Smooth muscle cell (in vitro differentiated cells): Measurements from ENCODE around the gene CSAD. TPM values are rescaled to one million over a fixed set of nuclear protein-coding genes. Genes with fewer than 3 reads are reported as not detected.
A peak's percentile ranks its signal among the peaks of the same experiment; 100 is the strongest.

Source experiments
- DNase-seq: peaks from one replicate; lab custom pipeline; 2025; ENCODE audit not compliant: unreplicated experiment; lab: John Stamatoyannopoulos, UW
- H2AFZ ChIP-seq: fragments of 200-600 bp; sonication (generic); 2 replicates; pipeline ENCODE4 v1.6.0; 2016; ENCODE audit warnings: antibody characterized with exemption, low read depth, mild to moderate bottlenecking
- H3F3A ChIP-seq: fragments of 200-600 bp; sonication (generic); 2 replicates; pipeline ENCODE4 v1.6.0; 2017; ENCODE audit warnings: antibody characterized with exemption, low read depth
- H3K27ac ChIP-seq: fragments of 200-600 bp; sonication (generic); 2 replicates; pipeline ENCODE4 v1.5.1; 2016; ENCODE audit warnings: low read depth, mild to moderate bottlenecking
- H3K27me3 ChIP-seq: fragments of 200-600 bp; sonication (generic); 2 replicates; pipeline ENCODE4 v1.6.1; 2016; ENCODE audit warnings: low read depth, mild to moderate bottlenecking
- H3K36me3 ChIP-seq: fragments of 200-600 bp; sonication (generic); 2 replicates; pipeline ENCODE4 v1.5.1; 2016; ENCODE audit warnings: low read depth
- H3K4me1 ChIP-seq: fragments of 200-600 bp; sonication (generic); 2 replicates; pipeline ENCODE4 v1.5.1; 2016; ENCODE audit warnings: low read depth
- H3K4me2 ChIP-seq: fragments of 200-600 bp; sonication (generic); 2 replicates; pipeline ENCODE4 v1.6.0; 2016; ENCODE audit warnings: mild to moderate bottlenecking
- H3K4me3 ChIP-seq: fragments of 200-600 bp; sonication (generic); 2 replicates; pipeline ENCODE4 v1.5.1; 2016; ENCODE audit warnings: mild to moderate bottlenecking
- H3K79me2 ChIP-seq: fragments of 200-600 bp; sonication (generic); 2 replicates; pipeline ENCODE4 v1.6.0; 2016; ENCODE audit warnings: low read depth, mild to moderate bottlenecking
- H3K9ac ChIP-seq: fragments of 200-600 bp; sonication (generic); 2 replicates; pipeline ENCODE4 v1.6.0; 2016; ENCODE audit warnings: low read depth
- H3K9me3 ChIP-seq: fragments of 200-600 bp; sonication (generic); replicated peaks from 2 replicates; pipeline ENCODE4 v1.5.1; 2016; ENCODE audit warnings: low read depth
- H4K20me1 ChIP-seq: fragments of 200-600 bp; sonication (generic); 2 replicates; pipeline ENCODE4 v1.6.0; 2016; ENCODE audit warnings: low read depth
- whole genome bisulfite sequencing: methylation state at CpG from one replicate; pipeline ENCODE4 v1.1.7; 2016; ENCODE audit warnings: low lambda C conversion rate; 5-methylcytosine and 5-hydroxymethylcytosine counted together
- polyA plus RNA-seq: library from polyadenylated mRNA; unstranded; fragments of >200 nt; fragmentation: Nextera tagmentation; extraction: Ambion mirVana; gene quantifications from 2 replicates; pipeline ENCODE4 v1.2.1, GENCODE V29; 2016
- total RNA-seq: library from RNA; depleted of rRNA; stranded (reverse); fragments of >200 nt; gene quantifications from 2 replicates; pipeline ENCODE4 v1.2.3, GENCODE V29; 2014
- TF ChIP-seq, protein P1 (sequence below): fragments of 200-600 bp; sonication (generic); IDR thresholded peaks from 2 replicates; pipeline ENCODE4 v1.5.1; 2017; ENCODE audit warnings: borderline replicate concordance, mild to moderate bottlenecking, antibody characterized with exemption; ENCODE audit not compliant: insufficient read depth, poor library complexity, severe bottlenecking

The CSAD gene
- total and polyA plus RNA-seq, 2 experiments from 2014 or later: 4.8 to 10.6 TPM

DNA sequence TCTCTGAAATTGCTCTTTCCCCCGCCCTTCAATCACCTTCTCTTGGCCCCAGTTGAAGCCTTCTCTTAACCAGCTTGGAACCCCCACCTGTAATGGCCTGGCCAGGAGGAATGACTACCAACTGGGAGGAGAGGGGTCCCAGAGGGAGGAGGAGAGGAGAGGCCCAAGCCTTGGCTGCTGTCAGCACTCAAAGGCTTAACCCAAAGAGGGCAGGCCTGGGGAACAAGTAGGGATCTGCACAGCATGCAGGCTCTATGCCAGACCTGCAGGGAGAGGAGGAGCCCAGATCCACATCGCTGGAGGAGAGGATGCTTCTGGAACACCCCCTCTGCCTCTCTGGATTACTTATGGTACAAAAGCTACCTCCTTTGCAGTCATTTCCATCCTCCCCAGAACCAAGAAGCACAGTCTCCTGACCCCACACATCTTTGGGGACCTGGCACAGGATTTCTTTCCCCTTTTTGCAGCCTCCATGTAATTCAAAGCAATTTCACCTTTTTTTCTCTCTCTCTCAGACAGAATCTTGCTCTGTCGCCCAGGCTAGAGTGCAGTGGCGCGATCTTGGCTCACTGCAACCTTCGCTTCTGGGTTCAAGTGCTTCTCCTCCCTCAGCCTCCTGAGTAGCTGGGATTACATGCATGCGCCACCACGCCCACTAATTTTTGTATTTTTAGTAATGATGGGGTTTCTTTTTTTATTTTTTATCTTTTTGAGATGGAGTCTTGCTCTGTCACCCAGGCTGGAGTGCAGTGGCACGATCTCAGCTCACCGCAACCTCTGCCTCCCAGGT, 45.1 kb upstream of the CSAD start:
- 90% methylated on average over 10 of the region's 10 CpGs for WGBS
- TF ChIP-seq, protein P1, sequence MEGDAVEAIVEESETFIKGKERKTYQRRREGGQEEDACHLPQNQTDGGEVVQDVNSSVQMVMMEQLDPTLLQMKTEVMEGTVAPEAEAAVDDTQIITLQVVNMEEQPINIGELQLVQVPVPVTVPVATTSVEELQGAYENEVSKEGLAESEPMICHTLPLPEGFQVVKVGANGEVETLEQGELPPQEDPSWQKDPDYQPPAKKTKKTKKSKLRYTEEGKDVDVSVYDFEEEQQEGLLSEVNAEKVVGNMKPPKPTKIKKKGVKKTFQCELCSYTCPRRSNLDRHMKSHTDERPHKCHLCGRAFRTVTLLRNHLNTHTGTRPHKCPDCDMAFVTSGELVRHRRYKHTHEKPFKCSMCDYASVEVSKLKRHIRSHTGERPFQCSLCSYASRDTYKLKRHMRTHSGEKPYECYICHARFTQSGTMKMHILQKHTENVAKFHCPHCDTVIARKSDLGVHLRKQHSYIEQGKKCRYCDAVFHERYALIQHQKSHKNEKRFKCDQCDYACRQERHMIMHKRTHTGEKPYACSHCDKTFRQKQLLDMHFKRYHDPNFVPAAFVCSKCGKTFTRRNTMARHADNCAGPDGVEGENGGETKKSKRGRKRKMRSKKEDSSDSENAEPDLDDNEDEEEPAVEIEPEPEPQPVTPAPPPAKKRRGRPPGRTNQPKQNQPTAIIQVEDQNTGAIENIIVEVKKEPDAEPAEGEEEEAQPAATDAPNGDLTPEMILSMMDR: no peak
- DNase-seq: no peak
- no peak overlapping the region for H3K9ac ChIP-seq
- H3F3A ChIP-seq: peaks cover 22% of the 10 kb centered on the region
- no peak overlapping the region for H3K4me3 ChIP-seq
- H2AFZ ChIP-seq: no peak overlapping the region
- H3K27me3 ChIP-seq: no peaks in the 10 kb centered on the region
- H3K4me1 ChIP-seq: peaks cover 40% of the 10 kb centered on the region
- H3K4me2 ChIP-seq: no peak overlapping the region
- no peaks in the 10 kb centered on the region for H4K20me1 ChIP-seq
- H3K36me3 ChIP-seq: no peaks in the 10 kb centered on the region
- H3K79me2 ChIP-seq: peaks cover under 1% of the 10 kb centered on the region
- peak overlapping the region; percentile 2 for H3K27ac ChIP-seq
- no peaks in the 10 kb centered on the region for H3K9me3 ChIP-seq

DNA sequence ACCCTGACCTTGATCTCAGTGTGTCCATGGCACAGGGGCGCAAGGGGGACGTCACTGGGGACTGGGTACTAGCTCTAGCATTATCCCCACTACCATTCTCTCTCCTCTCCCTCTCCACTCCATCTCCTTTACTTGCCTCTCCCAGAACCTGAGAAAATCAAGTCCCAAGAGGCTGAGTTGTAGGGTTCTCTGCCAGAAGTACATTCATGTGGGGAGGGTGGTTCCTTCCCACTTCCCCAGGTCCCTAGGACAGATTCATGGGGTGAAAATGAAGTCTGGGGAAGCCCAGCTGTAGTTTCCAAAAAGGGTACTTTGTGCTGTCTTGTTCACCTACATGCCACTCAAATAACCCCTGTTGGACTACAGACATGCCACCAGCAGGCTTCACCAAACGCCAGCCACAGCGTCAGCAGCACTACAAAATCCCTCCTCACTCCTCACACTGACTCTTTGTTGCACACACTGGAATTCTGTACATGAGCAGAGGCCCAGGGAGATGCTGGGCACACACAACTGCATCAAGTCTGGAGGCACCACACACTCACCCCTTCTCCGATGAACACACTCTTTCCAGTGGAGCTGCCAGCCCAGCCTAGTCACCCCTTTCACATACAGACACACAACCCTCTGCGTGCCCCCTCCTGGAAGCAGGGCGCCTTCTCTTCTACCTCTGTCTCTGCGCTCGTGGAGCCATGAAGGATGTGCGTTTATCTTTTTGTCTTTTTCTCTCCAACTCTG, 44.3 kb upstream of the CSAD start:
- no peak overlapping the region for H3K4me3 ChIP-seq
- no peak overlapping the region for H2AFZ ChIP-seq
- H3K27ac ChIP-seq: peak overlapping the region; percentile 97
- H3K79me2 ChIP-seq: no peaks in the 10 kb centered on the region
- H3K27me3 ChIP-seq: no peaks in the 10 kb centered on the region
- WGBS: 68% methylated on average over 10 of the region's 10 CpGs
- no peak for DNase-seq
- peak overlapping the region; percentile 88 for H3K4me2 ChIP-seq
- no peaks in the 10 kb centered on the region for H4K20me1 ChIP-seq
- no peak overlapping the region for H3K9ac ChIP-seq
- no peaks in the 10 kb centered on the region for H3K36me3 ChIP-seq
- TF ChIP-seq, protein P1: no peak
- H3F3A ChIP-seq: peaks cover 25% of the 10 kb centered on the region
- no peaks in the 10 kb centered on the region for H3K9me3 ChIP-seq
- peaks cover 40% of the 10 kb centered on the region for H3K4me1 ChIP-seq

DNA sequence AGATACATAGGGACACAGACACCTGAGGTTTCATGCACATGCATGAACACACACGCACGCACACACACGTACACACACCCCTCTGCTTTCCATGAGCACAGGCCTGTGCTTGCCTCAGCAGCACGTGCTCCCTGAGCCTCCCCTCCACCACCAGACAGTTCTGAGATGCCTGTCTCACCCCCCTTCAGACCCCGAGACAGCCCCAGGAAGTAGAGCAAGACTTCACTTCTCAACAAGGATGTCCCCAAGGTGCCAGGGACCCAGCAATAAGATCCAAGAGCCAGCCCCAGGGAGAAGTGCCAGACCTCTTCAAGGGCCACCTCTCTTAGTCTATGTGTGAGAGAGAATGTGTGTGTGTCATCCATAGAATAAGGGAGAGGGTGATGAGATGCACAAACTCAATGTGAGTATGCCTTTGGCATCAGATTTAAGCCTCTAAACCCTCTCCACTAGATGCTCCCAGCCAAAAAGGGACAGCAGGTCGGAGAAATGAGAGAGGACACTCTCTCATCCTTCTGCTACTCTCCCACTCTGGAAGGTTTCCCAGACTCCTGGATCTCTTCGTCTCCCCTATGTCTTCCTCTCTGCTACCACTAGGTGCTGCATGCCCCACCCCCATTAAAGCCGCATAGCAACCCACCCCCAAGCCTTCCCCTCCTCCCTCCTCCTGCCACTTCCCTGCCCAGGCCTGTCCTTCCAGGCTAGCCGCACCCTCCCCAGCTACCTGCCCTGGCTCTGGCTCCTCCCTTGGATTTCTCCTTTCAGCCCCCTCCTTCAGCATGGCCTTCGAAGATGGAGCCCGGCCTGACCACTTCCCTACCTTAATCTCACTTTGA, 43.6 kb upstream of the CSAD start:
- H3K4me2 ChIP-seq: peak overlapping the region; percentile 88
- TF ChIP-seq, protein P1: peak; percentile 21
- H4K20me1 ChIP-seq: peaks cover 2% of the 10 kb centered on the region
- H3K4me3 ChIP-seq: no peak overlapping the region
- H3K27ac ChIP-seq: peak overlapping the region; percentile 97
- DNase-seq: no peak
- H3F3A ChIP-seq: peaks cover 23% of the 10 kb centered on the region
- H3K36me3 ChIP-seq: no peaks in the 10 kb centered on the region
- no peaks in the 10 kb centered on the region for H3K9me3 ChIP-seq
- H3K9ac ChIP-seq: no peak overlapping the region
- H3K4me1 ChIP-seq: peaks cover 40% of the 10 kb centered on the region
- 46% methylated on average over 9 of the region's 11 CpGs for WGBS
- no peak overlapping the region for H2AFZ ChIP-seq
- no peaks in the 10 kb centered on the region for H3K79me2 ChIP-seq
- no peaks in the 10 kb centered on the region for H3K27me3 ChIP-seq
